Measurements from ENCODE around the gene TM4SF18. TPM values are rescaled to one million over a fixed set of nuclear protein-coding genes. Genes with fewer than 3 reads are reported as not detected.

TM4SF18 gene
- total and polyA plus RNA-seq, 2 donors (not counting 1 experiment from before 2014, with no cell fraction given): not detected

DNA sequence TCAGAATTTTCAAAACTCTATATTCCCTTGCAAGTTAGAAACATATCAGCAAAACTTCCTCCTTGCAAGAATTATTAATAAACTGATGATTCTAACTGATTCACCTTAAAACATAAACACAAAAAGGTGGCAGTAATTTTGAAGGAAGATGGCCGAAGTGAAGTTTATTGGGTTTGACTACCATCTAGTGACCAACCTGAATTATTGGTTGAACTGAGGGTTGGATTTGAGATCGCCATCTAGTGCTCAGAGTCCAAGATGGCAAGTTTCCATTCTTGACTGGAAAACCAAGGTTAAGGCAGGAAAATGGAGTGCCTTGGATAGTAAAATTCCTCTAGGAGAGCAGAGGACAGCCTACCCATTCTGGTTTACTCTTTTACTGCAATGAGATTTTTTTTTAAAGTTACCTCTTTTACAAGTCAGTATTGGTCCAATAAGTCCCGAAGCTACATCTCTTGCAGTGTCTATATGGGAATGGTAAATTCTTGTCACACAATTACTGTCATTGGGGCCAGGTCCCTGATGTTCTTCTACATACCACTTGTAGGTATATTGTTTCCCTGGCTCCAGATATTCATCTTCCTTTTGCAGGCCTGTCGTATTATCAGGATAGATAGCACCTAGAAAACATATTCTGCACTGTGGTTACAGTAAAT lies 60.2 kb downstream of the TM4SF18 start:
- H3K79me2 ChIP-seq (ENCODE audit: control insufficient read depth, insufficient read depth, low read length): no peaks in the 10 kb centered on the region
- POLR2A ChIA-PET: no interaction called here
- no peaks in the 10 kb centered on the region for H3K9me3 Mint-ChIP-seq (ENCODE audit: insufficient read depth)
- no peak overlapping the region for H3K4me3 Mint-ChIP-seq
- H2AFZ ChIP-seq (ENCODE audit: insufficient read depth, low read depth, low read length, poor library complexity, severe bottlenecking): peak overlapping the region; percentile 48
- intact Hi-C loops (cut with micrococcal nuclease): loop anchor here (1.0 to 2.0 kb wide), 8 partner anchors 70 to 444 kb away; partner anchors contain the start of genes HLTF and HPS3
- CTCF ChIA-PET: interaction anchor here (0.9 to 6.4 kb wide), 18 partner anchors 8 to 317 kb away, joined by 3 to 299 read pairs (median 5); partner anchors contain the start of gene HPS3
- no peak overlapping the region for H3K27ac ChIP-seq (ENCODE audit: low read length in 2 of 2)
- no peaks in the 10 kb centered on the region for H3K27me3 ChIP-seq (replicated peaks in 1 of 4; ENCODE audit: control extremely low read depth in 1 of 4, control insufficient read depth in 3 of 4, insufficient read depth in 4 of 4, low read length in 3 of 4)
- peak; percentile 93 for ATAC-seq (ENCODE audit: low read depth)
- TF ChIP-seq EZH2 (IDR thresholded peaks at IDR 0.05; ENCODE audit: borderline replicate concordance, insufficient read depth, low read depth, low read length, poor library complexity, severe bottlenecking): no peak
- TF ChIP-seq, protein P1, sequence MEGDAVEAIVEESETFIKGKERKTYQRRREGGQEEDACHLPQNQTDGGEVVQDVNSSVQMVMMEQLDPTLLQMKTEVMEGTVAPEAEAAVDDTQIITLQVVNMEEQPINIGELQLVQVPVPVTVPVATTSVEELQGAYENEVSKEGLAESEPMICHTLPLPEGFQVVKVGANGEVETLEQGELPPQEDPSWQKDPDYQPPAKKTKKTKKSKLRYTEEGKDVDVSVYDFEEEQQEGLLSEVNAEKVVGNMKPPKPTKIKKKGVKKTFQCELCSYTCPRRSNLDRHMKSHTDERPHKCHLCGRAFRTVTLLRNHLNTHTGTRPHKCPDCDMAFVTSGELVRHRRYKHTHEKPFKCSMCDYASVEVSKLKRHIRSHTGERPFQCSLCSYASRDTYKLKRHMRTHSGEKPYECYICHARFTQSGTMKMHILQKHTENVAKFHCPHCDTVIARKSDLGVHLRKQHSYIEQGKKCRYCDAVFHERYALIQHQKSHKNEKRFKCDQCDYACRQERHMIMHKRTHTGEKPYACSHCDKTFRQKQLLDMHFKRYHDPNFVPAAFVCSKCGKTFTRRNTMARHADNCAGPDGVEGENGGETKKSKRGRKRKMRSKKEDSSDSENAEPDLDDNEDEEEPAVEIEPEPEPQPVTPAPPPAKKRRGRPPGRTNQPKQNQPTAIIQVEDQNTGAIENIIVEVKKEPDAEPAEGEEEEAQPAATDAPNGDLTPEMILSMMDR (IDR thresholded peaks at IDR 0.05): peak; percentile 99
- H3K4me3 ChIP-seq (ENCODE audit: control extremely low read depth in 1 of 5, extremely low read depth in 1 of 5, insufficient read depth in 1 of 5, low read depth in 2 of 5, low read length in 4 of 5): no peak overlapping the region
- H3K4me2 ChIP-seq (replicated peaks; ENCODE audit: low read depth, low read length, poor library complexity, severe bottlenecking): no peak overlapping the region
- no peak overlapping the region for H3K9ac ChIP-seq (ENCODE audit: low read length)
- H3K36me3 ChIP-seq (replicated peaks in 1 of 2; ENCODE audit: control extremely low read depth in 1 of 2, control insufficient read depth in 1 of 2, extremely low read depth in 1 of 2, insufficient read depth in 2 of 2, low read length in 1 of 2): no peaks in the 10 kb centered on the region
- no CpG with 5 or more reads among the region's 4 CpGs for WGBS (ENCODE audit: insufficient coverage)
- H3K4me1 Mint-ChIP-seq: peaks cover 17% of the 10 kb centered on the region
- no peaks in the 10 kb centered on the region for H3K9me3 ChIP-seq (ENCODE audit: control extremely low read depth in 1 of 3, control insufficient read depth in 2 of 3, insufficient read depth in 1 of 3, low read length in 2 of 3)
- no peaks in the 10 kb centered on the region for H3K27me3 Mint-ChIP-seq
- peaks cover 9 to 12% of the 10 kb centered on the region in 2 donors for H3K4me1 ChIP-seq (ENCODE audit: control insufficient read depth in 2 of 2, insufficient read depth in 2 of 2, low read length in 2 of 2)
- H4K20me1 ChIP-seq (ENCODE audit: control insufficient read depth, insufficient read depth, low read length, poor library complexity, severe bottlenecking): no peaks in the 10 kb centered on the region
- no peak overlapping the region for H3K27ac Mint-ChIP-seq
- peak; percentile 82 for DNase-seq

DNA sequence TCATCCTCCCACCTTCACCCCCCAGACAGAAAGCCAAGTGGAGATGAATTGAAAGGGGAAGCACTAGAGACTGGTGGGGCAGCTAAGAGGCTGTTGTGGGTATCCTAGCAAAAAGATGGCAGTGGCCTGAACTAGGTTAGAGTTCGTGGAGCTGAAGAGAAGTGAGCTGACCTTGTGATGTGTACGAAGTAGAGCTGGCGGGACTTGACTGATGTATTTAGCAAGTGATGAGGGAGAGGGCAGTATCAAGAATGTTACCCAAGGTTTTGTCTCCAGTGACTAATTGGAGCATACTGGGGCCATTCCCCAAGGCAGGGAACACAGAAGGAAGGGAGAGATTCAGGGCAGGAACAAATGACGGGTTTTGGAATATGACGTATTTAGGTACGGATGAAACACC lies 61.8 kb downstream of the TM4SF18 start:
- ATAC-seq (ENCODE audit: low read depth): no peak
- H3K9ac ChIP-seq (ENCODE audit: low read length): no peak overlapping the region
- Mint-ChIP-seq H3K4me3 (no peak overlapping the region), H3K27ac (no peak overlapping the region), H3K4me1 (peaks cover 11% of the 10 kb centered on the region), H3K27me3 (no peaks in the 10 kb centered on the region), H3K9me3 (ENCODE audit: insufficient read depth) (no peaks in the 10 kb centered on the region)
- H4K20me1 ChIP-seq (ENCODE audit: control insufficient read depth, insufficient read depth, low read length, poor library complexity, severe bottlenecking): no peaks in the 10 kb centered on the region
- H2AFZ ChIP-seq (ENCODE audit: insufficient read depth, low read depth, low read length, poor library complexity, severe bottlenecking): no peak overlapping the region
- no peaks in the 10 kb centered on the region for H3K79me2 ChIP-seq (ENCODE audit: control insufficient read depth, insufficient read depth, low read length)
- TF ChIP-seq, protein P1 (IDR thresholded peaks at IDR 0.05): no peak
- TF ChIP-seq EZH2 (IDR thresholded peaks at IDR 0.05; ENCODE audit: borderline replicate concordance, insufficient read depth, low read depth, low read length, poor library complexity, severe bottlenecking): no peak
- ChIA-PET CTCF (interaction anchor here (1.1 to 6.4 kb wide), 11 partner anchors 11 to 412 kb away, joined by 3 to 299 read pairs (median 10); partner anchors contain the start of gene HPS3), POLR2A (no interaction called here)
- peaks cover 9 to 10% of the 10 kb centered on the region in 2 donors for H3K4me1 ChIP-seq (ENCODE audit: control insufficient read depth in 2 of 2, insufficient read depth in 2 of 2, low read length in 2 of 2)
- no peak overlapping the region for H3K27ac ChIP-seq (ENCODE audit: low read length in 2 of 2)
- DNase-seq: no peak
- peaks cover 0 to 6% (median 0%) of the 10 kb centered on the region in 3 donors for H3K9me3 ChIP-seq (ENCODE audit: control extremely low read depth in 1 of 3, control insufficient read depth in 2 of 3, insufficient read depth in 1 of 3, low read length in 2 of 3)
- WGBS (ENCODE audit: insufficient coverage): 94% methylated on average over 6 of the region's 6 CpGs
- H3K27me3 ChIP-seq (replicated peaks in 1 of 4; ENCODE audit: control extremely low read depth in 1 of 4, control insufficient read depth in 3 of 4, insufficient read depth in 4 of 4, low read length in 3 of 4): no peaks in the 10 kb centered on the region
- intact Hi-C loops (cut with micrococcal nuclease): loop anchor here (2.0 kb wide), 3 partner anchors 69 to 411 kb away; partner anchors contain the start of gene HPS3
- H3K4me2 ChIP-seq (replicated peaks; ENCODE audit: low read depth, low read length, poor library complexity, severe bottlenecking): no peak overlapping the region
- no peaks in the 10 kb centered on the region for H3K36me3 ChIP-seq (replicated peaks in 1 of 2; ENCODE audit: control extremely low read depth in 1 of 2, control insufficient read depth in 1 of 2, extremely low read depth in 1 of 2, insufficient read depth in 2 of 2, low read length in 1 of 2)
- no peak overlapping the region for H3K4me3 ChIP-seq (ENCODE audit: control extremely low read depth in 1 of 5, extremely low read depth in 1 of 5, insufficient read depth in 1 of 5, low read depth in 2 of 5, low read length in 4 of 5)
